HEK293 (cell line): Measurements from ENCODE around the gene ACSBG1.
"Not testable (repeated sequence)": the region's sequence is repeated elsewhere in the genome, so short reads cannot be mapped to it uniquely, and the experiment has no call there.

Experiments used
- CTCF ChIA-PET: fragments of 350-600 bp; formaldehyde crosslinking; extraction: SDS; loops from one replicate; lab custom pipeline; 2021; ENCODE audit warnings: antibody characterized with exemption; lab: Yijun Ruan, JAX
- POLR2A ChIA-PET: fragments of 300-600 bp; formaldehyde crosslinking; extraction: SDS; loops from one replicate; lab custom pipeline; 2020; ENCODE audit warnings: antibody characterized with exemption, inconsistent platforms; lab: Yijun Ruan, JAX
- H3K27ac ChIP-seq: fragments of 200-500 bp; sonication (Bioruptor generic); 2 replicates; pipeline ENCODE4 v1.5.1; 2014; ENCODE audit warnings: low read depth, low read length, control low read depth, inconsistent platforms; ENCODE audit errors: extremely low read depth
- H3K36me3 ChIP-seq, 2 experiments: fragments of 200-500 bp in 1 of 2; sonication (Bioruptor generic) in 1 of 2; 1 replicate in 1 of 2; 2 replicates in 1 of 2; pipeline ENCODE4 v1.5.1; 2014 to 2017; ENCODE audit warnings: inconsistent platforms in 2 of 2, low read length in 2 of 2; ENCODE audit not compliant: control insufficient read depth in 2 of 2, insufficient read depth in 1 of 2
- H3K4me1 ChIP-seq: fragments of 200-500 bp; sonication (Bioruptor generic); 2 replicates; pipeline ENCODE4 v1.5.1; 2014; ENCODE audit warnings: mild to moderate bottlenecking, low read length, inconsistent platforms; ENCODE audit not compliant: control insufficient read depth, insufficient read depth
- H3K4me3 ChIP-seq: 2 replicates; pipeline ENCODE4 v1.5.1; 2011; ENCODE audit warnings: low read depth, mild to moderate bottlenecking, control low read depth, low read length, moderate library complexity
- H3K9me3 ChIP-seq: fragments of 200-500 bp; sonication (Bioruptor generic); 2 replicates; pipeline ENCODE4 v1.5.1; 2014; ENCODE audit warnings: low read depth, low read length, inconsistent platforms; ENCODE audit not compliant: control insufficient read depth, insufficient read depth
- GLIS1 ChIP-seq: fragments of 450-650 bp; formaldehyde crosslinking; IDR thresholded peaks from 2 replicates; pipeline ENCODE4 v1.5.1; 2016; ENCODE audit warnings: missing biosample characterization, missing genetic modification characterization
- GLIS2 ChIP-seq: fragments of 450-650 bp; formaldehyde crosslinking; IDR thresholded peaks from 2 replicates; pipeline ENCODE4 v1.5.1; 2016; ENCODE audit warnings: missing biosample characterization, missing genetic modification characterization
- MYNN ChIP-seq: fragments of 450-650 bp; formaldehyde crosslinking; IDR thresholded peaks from 2 replicates; pipeline ENCODE4 v1.5.1; 2016; ENCODE audit warnings: missing biosample characterization, missing genetic modification characterization, borderline replicate concordance
- MZF1 ChIP-seq: fragments of 450-650 bp; formaldehyde crosslinking; IDR thresholded peaks from 2 replicates; pipeline ENCODE4 v1.5.1; 2017; ENCODE audit warnings: missing biosample characterization, missing genetic modification characterization, borderline replicate concordance
- REPIN1 ChIP-seq: fragments of 450-650 bp; formaldehyde crosslinking; IDR thresholded peaks from 2 replicates; pipeline ENCODE4 v1.5.1; 2017; ENCODE audit warnings: missing biosample characterization, missing genetic modification characterization, low read depth
- SCRT2 ChIP-seq: fragments of 450-650 bp; formaldehyde crosslinking; IDR thresholded peaks from 2 replicates; pipeline ENCODE4 v1.5.1; 2016; ENCODE audit warnings: missing biosample characterization, missing genetic modification characterization
- ZBTB17 ChIP-seq: fragments of 450-650 bp; formaldehyde crosslinking; IDR thresholded peaks from 2 replicates; pipeline ENCODE4 v1.5.1; 2016; ENCODE audit warnings: missing biosample characterization, missing genetic modification characterization
- ZEB2 ChIP-seq: fragments of 450-650 bp; formaldehyde crosslinking; IDR thresholded peaks from 2 replicates; pipeline ENCODE4 v1.5.1; 2016; ENCODE audit warnings: missing biosample characterization, missing genetic modification characterization
- ZNF132 ChIP-seq: fragments of 450-650 bp; formaldehyde crosslinking; IDR thresholded peaks from 2 replicates; pipeline ENCODE4 v1.5.1; 2017; ENCODE audit warnings: missing biosample characterization, missing genetic modification characterization, borderline replicate concordance
- ZNF138 ChIP-seq: fragments of 450-650 bp; formaldehyde crosslinking; IDR thresholded peaks from 2 replicates; pipeline ENCODE4 v1.5.1; 2016; ENCODE audit warnings: missing biosample characterization, missing genetic modification characterization, borderline replicate concordance
- ZNF140 ChIP-seq: fragments of 450-650 bp; formaldehyde crosslinking; IDR thresholded peaks from 2 replicates; pipeline ENCODE4 v1.5.1; 2016; ENCODE audit warnings: missing biosample characterization, missing genetic modification characterization
- ZNF146 ChIP-seq: fragments of 450-650 bp; formaldehyde crosslinking; IDR thresholded peaks from 2 replicates; pipeline ENCODE4 v1.5.1; 2016; ENCODE audit warnings: missing biosample characterization, missing genetic modification characterization
- ZNF366 ChIP-seq: fragments of 450-650 bp; formaldehyde crosslinking; conservative IDR thresholded peaks from 2 replicates; pipeline ENCODE4 v1.5.1; 2016; ENCODE audit warnings: missing biosample characterization, missing genetic modification characterization
- ZNF514 ChIP-seq: fragments of 450-650 bp; formaldehyde crosslinking; IDR thresholded peaks from 2 replicates; pipeline ENCODE4 v1.5.1; 2016; ENCODE audit warnings: missing biosample characterization, missing genetic modification characterization
- ZNF530 ChIP-seq: fragments of 450-650 bp; formaldehyde crosslinking; IDR thresholded peaks from 2 replicates; pipeline ENCODE4 v1.5.1; 2016; ENCODE audit warnings: low read depth, missing biosample characterization, missing genetic modification characterization
- ZNF629 ChIP-seq: fragments of 450-650 bp; formaldehyde crosslinking; IDR thresholded peaks from 2 replicates; pipeline ENCODE4 v1.5.1; 2017; ENCODE audit warnings: missing biosample characterization, missing genetic modification characterization
- ZNF670 ChIP-seq: fragments of 450-650 bp; formaldehyde crosslinking; IDR thresholded peaks from 2 replicates; pipeline ENCODE4 v1.5.1; 2016; ENCODE audit warnings: missing biosample characterization, missing genetic modification characterization, low read depth
- ZNF747 ChIP-seq: fragments of 450-650 bp; formaldehyde crosslinking; IDR thresholded peaks from 2 replicates; pipeline ENCODE4 v1.5.1; 2016; ENCODE audit warnings: missing biosample characterization, missing genetic modification characterization
- ZNF768 ChIP-seq: fragments of 450-650 bp; formaldehyde crosslinking; IDR thresholded peaks from 2 replicates; pipeline ENCODE4 v1.5.1; 2018; ENCODE audit warnings: missing biosample characterization, mild to moderate bottlenecking, missing genetic modification characterization
- ZNF785 ChIP-seq: fragments of 450-650 bp; formaldehyde crosslinking; IDR thresholded peaks from 2 replicates; pipeline ENCODE4 v1.5.1; 2016; ENCODE audit warnings: missing biosample characterization, missing genetic modification characterization
- ZSCAN23 ChIP-seq: fragments of 450-650 bp; formaldehyde crosslinking; IDR thresholded peaks from 2 replicates; pipeline ENCODE4 v1.5.1; 2016; ENCODE audit warnings: missing biosample characterization, missing genetic modification characterization
- TF ChIP-seq, protein P1 (sequence below): fragments of 450-650 bp; formaldehyde crosslinking; IDR thresholded peaks from 2 replicates; pipeline ENCODE4 v1.5.1; 2016; ENCODE audit warnings: missing biosample characterization, missing genetic modification characterization
- TF ChIP-seq, protein P2 (sequence below): fragments of 450-650 bp; formaldehyde crosslinking; IDR thresholded peaks from 2 replicates; pipeline ENCODE4 v1.5.1; 2017; ENCODE audit warnings: missing biosample characterization, missing genetic modification characterization
- TF ChIP-seq, protein P3 (sequence below): fragments of 450-650 bp; formaldehyde crosslinking; IDR thresholded peaks from 2 replicates; pipeline ENCODE4 v1.5.1; 2016; ENCODE audit warnings: missing biosample characterization, missing genetic modification characterization, low read depth
- TF ChIP-seq, protein P4 (sequence below): fragments of 450-650 bp; formaldehyde crosslinking; IDR thresholded peaks from 2 replicates; pipeline ENCODE4 v1.5.1; 2016; ENCODE audit warnings: missing biosample characterization, missing genetic modification characterization

Gene ACSBG1

DNA sequence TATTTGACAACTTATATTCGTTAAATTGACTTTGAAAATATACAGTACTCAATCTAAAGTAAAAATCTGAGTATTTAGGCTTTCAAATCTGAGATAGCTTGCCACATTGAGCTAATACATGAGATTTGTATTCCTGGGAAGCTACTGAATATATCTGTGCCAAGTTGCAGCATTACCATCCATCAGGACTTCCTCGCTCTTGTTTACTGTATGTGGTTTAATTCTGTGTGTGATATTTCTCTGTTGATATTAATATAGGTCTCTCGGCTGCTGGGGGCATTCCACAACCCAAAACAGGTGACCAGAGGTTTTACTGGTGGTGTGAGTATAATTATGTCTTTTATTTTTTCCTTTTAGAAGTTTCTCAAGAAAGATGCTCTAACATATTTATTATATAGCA is 79.4 kb downstream of the ACSBG1 start (continued):
- TF ChIP-seq, protein P1, sequence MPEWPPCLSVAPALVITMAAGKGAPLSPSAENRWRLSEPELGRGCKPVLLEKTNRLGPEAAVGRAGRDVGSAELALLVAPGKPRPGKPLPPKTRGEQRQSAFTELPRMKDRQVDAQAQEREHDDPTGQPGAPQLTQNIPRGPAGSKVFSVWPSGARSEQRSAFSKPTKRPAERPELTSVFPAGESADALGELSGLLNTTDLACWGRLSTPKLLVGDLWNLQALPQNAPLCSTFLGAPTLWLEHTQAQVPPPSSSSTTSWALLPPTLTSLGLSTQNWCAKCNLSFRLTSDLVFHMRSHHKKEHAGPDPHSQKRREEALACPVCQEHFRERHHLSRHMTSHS (tag by site-specific recombination): no peak
- no peak for TF ChIP-seq ZEB2 (tag by site-specific recombination)
- TF ChIP-seq MYNN (tag by site-specific recombination): no peak

DNA sequence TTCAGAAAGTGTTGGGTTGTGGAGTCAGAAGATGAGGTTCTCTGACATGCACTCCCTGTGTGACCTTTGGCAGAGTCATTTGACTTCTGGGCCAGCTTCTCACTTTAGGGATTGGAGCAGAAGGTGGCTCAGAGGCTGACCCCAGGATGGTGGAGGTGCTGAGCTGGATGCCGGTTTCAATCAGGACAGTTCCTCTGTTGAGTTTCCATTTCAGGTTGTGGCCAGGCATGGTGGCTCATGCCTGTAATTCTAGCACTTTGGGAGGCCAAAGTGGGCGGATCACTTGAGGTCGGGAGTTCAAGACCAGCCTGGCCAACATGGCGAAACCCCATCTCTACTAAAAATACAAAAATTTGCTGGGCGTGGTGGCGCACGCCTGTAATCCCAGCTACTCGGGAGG is 83.3 kb downstream of the ACSBG1 start:
- not testable (repeated sequence) for H3K27ac ChIP-seq, H3K36me3 ChIP-seq, H3K9me3 ChIP-seq, H3K4me3 ChIP-seq
- CTCF ChIA-PET: interaction anchor here (0.8 to 2.1 kb wide), 3 partner anchors 107 to 250 kb away, joined by 3 to 6 read pairs (median 3); no protein-coding TSS in a partner anchor
- POLR2A ChIA-PET: interaction anchor here (3.1 kb wide), 1 partner anchor 20 kb away, joined by 17 read pairs; the partner anchor contains the start of gene CIB2
- peaks cover 17% of the 10 kb centered on the region for H3K4me1 ChIP-seq

DNA sequence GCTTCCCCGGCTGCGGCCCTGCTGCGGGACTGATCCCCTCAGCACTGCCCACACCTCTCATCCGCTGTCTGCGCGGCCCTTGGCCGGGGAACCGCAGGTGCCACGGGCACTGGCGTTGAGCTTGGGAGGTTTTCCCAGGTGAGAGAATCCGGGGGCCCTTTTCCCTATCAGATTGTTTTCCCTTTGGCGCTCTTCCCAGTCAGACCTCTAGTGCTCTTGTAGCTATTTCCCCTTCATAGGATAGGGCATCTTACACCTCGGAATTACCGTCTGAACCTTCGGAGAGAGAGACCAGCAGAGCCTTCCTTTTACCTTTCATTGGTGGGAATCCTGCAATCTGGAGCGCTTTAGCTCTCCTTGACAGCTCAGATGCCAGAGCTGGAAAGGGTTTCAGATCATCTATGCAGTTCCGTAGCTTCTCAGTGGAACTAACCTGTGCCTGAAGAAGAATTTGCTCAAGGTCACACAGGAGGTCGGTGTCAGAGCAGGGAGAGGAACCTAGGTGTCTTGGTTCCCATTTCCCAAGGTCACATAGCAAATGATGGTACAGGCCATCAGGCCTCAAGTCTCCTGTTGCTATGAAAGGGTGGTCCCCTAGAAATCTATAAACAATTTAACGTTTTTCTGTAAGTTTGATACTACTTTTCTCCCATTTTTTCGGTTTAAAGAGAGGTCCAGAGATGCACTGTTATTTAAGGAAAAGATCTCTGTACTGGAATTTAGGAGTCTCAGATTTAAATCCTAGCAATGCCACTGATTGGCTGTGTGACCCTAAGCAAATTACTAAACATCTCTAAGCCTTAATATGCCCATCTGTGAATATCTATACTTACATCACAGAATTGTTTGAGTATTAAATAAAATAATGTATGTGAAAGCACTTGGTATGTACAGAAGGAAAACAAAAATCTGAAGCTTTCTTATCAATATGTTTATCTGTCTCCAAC is 84.3 kb downstream of the ACSBG1 start:
- H3K9me3 ChIP-seq: no peaks in the 10 kb centered on the region
- H3K36me3 ChIP-seq: peaks cover 4 to 9% of the 10 kb centered on the region in 2 experiments; a peak in 2 of 3 replicates
- H3K4me1 ChIP-seq: peaks cover 15% of the 10 kb centered on the region
- peak overlapping the region; percentile 77; the same call in 1 of the 2 replicates for H3K27ac ChIP-seq
- H3K4me3 ChIP-seq: peak overlapping the region; percentile 76
- CTCF ChIA-PET: interaction anchor here (0.8 to 2.2 kb wide), 9 partner anchors 23 to 249 kb away, joined by 3 to 7 read pairs (median 5); no protein-coding TSS in a partner anchor
- POLR2A ChIA-PET: interaction anchor here (0.6 to 3.1 kb wide), 7 partner anchors 11 to 149 kb away, joined by 3 to 17 read pairs (median 5); partner anchors contain the start of genes CIB2 and SKIC8
- TF ChIP-seq ZNF629 (tag by site-specific recombination): no peak
- no peak for TF ChIP-seq ZNF747 (tag by site-specific recombination)
- TF ChIP-seq SCRT2 (tag by site-specific recombination): no peak
- TF ChIP-seq ZNF768 (tag by site-specific recombination): no peak
- TF ChIP-seq ZEB2 (tag by site-specific recombination): peak; percentile 43
- TF ChIP-seq, protein P2, sequence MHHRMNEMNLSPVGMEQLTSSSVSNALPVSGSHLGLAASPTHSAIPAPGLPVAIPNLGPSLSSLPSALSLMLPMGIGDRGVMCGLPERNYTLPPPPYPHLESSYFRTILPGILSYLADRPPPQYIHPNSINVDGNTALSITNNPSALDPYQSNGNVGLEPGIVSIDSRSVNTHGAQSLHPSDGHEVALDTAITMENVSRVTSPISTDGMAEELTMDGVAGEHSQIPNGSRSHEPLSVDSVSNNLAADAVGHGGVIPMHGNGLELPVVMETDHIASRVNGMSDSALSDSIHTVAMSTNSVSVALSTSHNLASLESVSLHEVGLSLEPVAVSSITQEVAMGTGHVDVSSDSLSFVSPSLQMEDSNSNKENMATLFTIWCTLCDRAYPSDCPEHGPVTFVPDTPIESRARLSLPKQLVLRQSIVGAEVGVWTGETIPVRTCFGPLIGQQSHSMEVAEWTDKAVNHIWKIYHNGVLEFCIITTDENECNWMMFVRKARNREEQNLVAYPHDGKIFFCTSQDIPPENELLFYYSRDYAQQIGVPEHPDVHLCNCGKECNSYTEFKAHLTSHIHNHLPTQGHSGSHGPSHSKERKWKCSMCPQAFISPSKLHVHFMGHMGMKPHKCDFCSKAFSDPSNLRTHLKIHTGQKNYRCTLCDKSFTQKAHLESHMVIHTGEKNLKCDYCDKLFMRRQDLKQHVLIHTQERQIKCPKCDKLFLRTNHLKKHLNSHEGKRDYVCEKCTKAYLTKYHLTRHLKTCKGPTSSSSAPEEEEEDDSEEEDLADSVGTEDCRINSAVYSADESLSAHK: no peak
- TF ChIP-seq ZNF366: peak; percentile 25; the same call in 1 of the 2 replicates
- no peak for TF ChIP-seq ZNF146 (tag by site-specific recombination)
- TF ChIP-seq ZNF140 (tag by site-specific recombination): no peak
- no peak for TF ChIP-seq REPIN1 (tag by site-specific recombination)
- no peak for TF ChIP-seq ZNF785 (tag by site-specific recombination)
- TF ChIP-seq, protein P3, sequence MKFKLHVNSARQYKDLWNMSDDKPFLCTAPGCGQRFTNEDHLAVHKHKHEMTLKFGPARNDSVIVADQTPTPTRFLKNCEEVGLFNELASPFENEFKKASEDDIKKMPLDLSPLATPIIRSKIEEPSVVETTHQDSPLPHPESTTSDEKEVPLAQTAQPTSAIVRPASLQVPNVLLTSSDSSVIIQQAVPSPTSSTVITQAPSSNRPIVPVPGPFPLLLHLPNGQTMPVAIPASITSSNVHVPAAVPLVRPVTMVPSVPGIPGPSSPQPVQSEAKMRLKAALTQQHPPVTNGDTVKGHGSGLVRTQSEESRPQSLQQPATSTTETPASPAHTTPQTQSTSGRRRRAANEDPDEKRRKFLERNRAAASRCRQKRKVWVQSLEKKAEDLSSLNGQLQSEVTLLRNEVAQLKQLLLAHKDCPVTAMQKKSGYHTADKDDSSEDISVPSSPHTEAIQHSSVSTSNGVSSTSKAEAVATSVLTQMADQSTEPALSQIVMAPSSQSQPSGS (tag by site-specific recombination): no peak
- TF ChIP-seq ZNF138 (tag by site-specific recombination): no peak
- TF ChIP-seq ZNF132 (tag by site-specific recombination): no peak
- TF ChIP-seq ZNF670: no peak
- TF ChIP-seq, protein P4, sequence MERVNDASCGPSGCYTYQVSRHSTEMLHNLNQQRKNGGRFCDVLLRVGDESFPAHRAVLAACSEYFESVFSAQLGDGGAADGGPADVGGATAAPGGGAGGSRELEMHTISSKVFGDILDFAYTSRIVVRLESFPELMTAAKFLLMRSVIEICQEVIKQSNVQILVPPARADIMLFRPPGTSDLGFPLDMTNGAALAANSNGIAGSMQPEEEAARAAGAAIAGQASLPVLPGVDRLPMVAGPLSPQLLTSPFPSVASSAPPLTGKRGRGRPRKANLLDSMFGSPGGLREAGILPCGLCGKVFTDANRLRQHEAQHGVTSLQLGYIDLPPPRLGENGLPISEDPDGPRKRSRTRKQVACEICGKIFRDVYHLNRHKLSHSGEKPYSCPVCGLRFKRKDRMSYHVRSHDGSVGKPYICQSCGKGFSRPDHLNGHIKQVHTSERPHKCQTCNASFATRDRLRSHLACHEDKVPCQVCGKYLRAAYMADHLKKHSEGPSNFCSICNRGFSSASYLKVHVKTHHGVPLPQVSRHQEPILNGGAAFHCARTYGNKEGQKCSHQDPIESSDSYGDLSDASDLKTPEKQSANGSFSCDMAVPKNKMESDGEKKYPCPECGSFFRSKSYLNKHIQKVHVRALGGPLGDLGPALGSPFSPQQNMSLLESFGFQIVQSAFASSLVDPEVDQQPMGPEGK (tag by site-specific recombination): peak; percentile 50; the same call in 1 of the 2 replicates
- no peak for TF ChIP-seq ZSCAN23 (tag by site-specific recombination)
- TF ChIP-seq GLIS1 (tag by site-specific recombination): peak; percentile 4; the same call in 1 of the 2 replicates
- TF ChIP-seq ZNF514 (tag by site-specific recombination): no peak
- TF ChIP-seq ZBTB17 (tag by site-specific recombination): peak; percentile 99
- TF ChIP-seq GLIS2 (tag by site-specific recombination): 0 out of 2 replicates have a peak, but pooled peaks have one; percentile 2
- TF ChIP-seq MZF1 (tag by site-specific recombination): no peak
- TF ChIP-seq ZNF530 (tag by site-specific recombination): no peak
